ENCODE results near the gene KCNH1.

GRCh38 chr1:210653771-210654170 is 480.2 kb downstream of the KCNH1 start:
- TF ChIP-seq CTCF (IDR thresholded peaks at IDR 0.05) (no peak), POLR2A (IDR thresholded peaks at IDR 0.05) (no peak)
